ENCODE results near the gene GALNT15.

Gene GALNT15

GRCh38 chr3:16199769-16200168, 25.3 kb downstream of the GALNT15 start:
- TF ChIP-seq ZFX (IDR thresholded peaks at IDR 0.05; ENCODE audit: borderline replicate concordance) (no peak), CTCF (IDR thresholded peaks at IDR 0.05) (no peak)
- H3K27ac ChIP-seq, result no peak overlapping the region

- no peak overlapping the region for H3K27ac ChIP-seq
- TF ChIP-seq CTCF (IDR thresholded peaks at IDR 0.05), result no peak
- no peak for TF ChIP-seq ZFX (IDR thresholded peaks at IDR 0.05; ENCODE audit: borderline replicate concordance)
Measured at GRCh38 chr3:16200411-16200810, 25.9 kb downstream of the GALNT15 start.

- H3K27ac ChIP-seq, result no peak overlapping the region
- TF ChIP-seq ZFX (IDR thresholded peaks at IDR 0.05; ENCODE audit: borderline replicate concordance) (no peak), CTCF (IDR thresholded peaks at IDR 0.05) (no peak)
Measured at GRCh38 chr3:16203031-16203430, 28.6 kb downstream of the GALNT15 start.

- TF ChIP-seq ZFX (IDR thresholded peaks at IDR 0.05; ENCODE audit: borderline replicate concordance) (no peak), CTCF (IDR thresholded peaks at IDR 0.05) (no peak)
- no peak overlapping the region for H3K27ac ChIP-seq
Measured at GRCh38 chr3:16203671-16204629, 29.5 kb downstream of the GALNT15 start.

GRCh38 chr3:16204751-16205150, 30.3 kb downstream of the GALNT15 start:
- TF ChIP-seq CTCF (IDR thresholded peaks at IDR 0.05) (no peak), ZFX (IDR thresholded peaks at IDR 0.05; ENCODE audit: borderline replicate concordance) (no peak)
- H3K27ac ChIP-seq, result no peak overlapping the region

- TF ChIP-seq ZFX (IDR thresholded peaks at IDR 0.05; ENCODE audit: borderline replicate concordance), result no peak
- H3K27ac ChIP-seq, result no peak overlapping the region
Measured at GRCh38 chr3:16205156-16205870, 30.8 kb downstream of the GALNT15 start.

GRCh38 chr3:16207031-16207430, 32.6 kb downstream of the GALNT15 start:
- no peak overlapping the region for H3K27ac ChIP-seq
- no peak for TF ChIP-seq ZFX (IDR thresholded peaks at IDR 0.05; ENCODE audit: borderline replicate concordance)
- TF ChIP-seq CTCF (IDR thresholded peaks at IDR 0.05), result no peak

All from 22Rv1 (cell line).